Effector memory CD8-positive, alpha-beta T cell (primary cell): ENCODE measurements around the gene ANKRD33B.

Experiments
- ATAC-seq: fragments of 150-1000 bp; cut with Tn5 transposase; replicated peaks from 2 replicates; pipeline ENCODE4 v1.10.0; 2021; ENCODE audit warnings: mild to moderate bottlenecking, moderate library complexity
- DNase-seq, 3 experiments: peaks; one replicate each; pipeline ENCODE4 v3.0.0; 2021
- H3K27ac Mint-ChIP-seq, 2 donors: one replicate each; pipeline ENCODE4 v1.8.0; 2022; ENCODE audit warnings: mild to moderate bottlenecking in 2 of 2, mixed read lengths in 2 of 2, moderate library complexity in 2 of 2
- H3K27me3 Mint-ChIP-seq, 2 donors: one replicate each; pipeline ENCODE4 v1.8.0; 2022; ENCODE audit warnings: mixed read lengths in 2 of 2
- H3K36me3 Mint-ChIP-seq: one replicate; pipeline ENCODE4 v1.8.0; 2022; ENCODE audit warnings: mild to moderate bottlenecking, moderate library complexity, mixed read lengths; ENCODE audit not compliant: insufficient read depth
- H3K4me1 Mint-ChIP-seq, 2 donors: one replicate each; pipeline ENCODE4 v1.8.0; 2022; ENCODE audit warnings: low read depth in 2 of 2, mixed read lengths in 2 of 2
- H3K4me3 Mint-ChIP-seq, 2 donors: one replicate each; pipeline ENCODE4 v1.8.0; 2022; ENCODE audit warnings: mild to moderate bottlenecking in 2 of 2, mixed read lengths in 2 of 2, moderate library complexity in 2 of 2
- H3K9me3 Mint-ChIP-seq, 2 donors: one replicate each; pipeline ENCODE4 v1.8.0; 2022; ENCODE audit warnings: mixed read lengths in 2 of 2

ANKRD33B gene

GRCh38 chr5:10671041-10672008 lies 107.5 kb downstream of the ANKRD33B start:
- no peak for ATAC-seq
- Mint-ChIP-seq H3K27ac (no peak overlapping the region), H3K4me3 (no peak overlapping the region), H3K9me3 (no peaks in the 10 kb centered on the region), H3K27me3 (no peaks in the 10 kb centered on the region), H3K36me3 (peaks cover 3% of the 10 kb centered on the region), H3K4me1 (no peaks in the 10 kb centered on the region)
- no peak for DNase-seq

- no peaks in the 10 kb centered on the region for H3K9me3 Mint-ChIP-seq
- H3K36me3 Mint-ChIP-seq = peaks cover 3% of the 10 kb centered on the region
- no peak overlapping the region for H3K27ac Mint-ChIP-seq
- no peak overlapping the region for H3K4me3 Mint-ChIP-seq
- no peaks in the 10 kb centered on the region for H3K4me1 Mint-ChIP-seq
- DNase-seq (no peak), ATAC-seq (no peak)
- H3K27me3 Mint-ChIP-seq = no peaks in the 10 kb centered on the region
These were observed 108.5 kb downstream of the ANKRD33B start for GRCh38 chr5:10672146-10673016.

- ATAC-seq (no peak), DNase-seq (no peak)
- no peaks in the 10 kb centered on the region for H3K9me3 Mint-ChIP-seq
- no peak overlapping the region for H3K4me3 Mint-ChIP-seq
- peaks cover under 1% of the 10 kb centered on the region for H3K36me3 Mint-ChIP-seq
- H3K4me1 Mint-ChIP-seq = no peaks in the 10 kb centered on the region
- H3K27ac Mint-ChIP-seq = no peak overlapping the region
- H3K27me3 Mint-ChIP-seq = no peaks in the 10 kb centered on the region
These were observed 109.1 kb downstream of the ANKRD33B start for GRCh38 chr5:10673017-10673389.

- Mint-ChIP-seq H3K27ac (no peak overlapping the region), H3K27me3 (no peaks in the 10 kb centered on the region), H3K9me3 (no peaks in the 10 kb centered on the region), H3K4me1 (no peaks in the 10 kb centered on the region), H3K4me3 (no peak overlapping the region), H3K36me3 (peaks cover 5% of the 10 kb centered on the region)
- ATAC-seq (no peak), DNase-seq (no peak)
These were observed 109.5 kb downstream of the ANKRD33B start for GRCh38 chr5:10673407-10673806.

GRCh38 chr5:10674096-10674495 lies 110.2 kb downstream of the ANKRD33B start:
- Mint-ChIP-seq H3K4me1 (no peaks in the 10 kb centered on the region), H3K27me3 (no peaks in the 10 kb centered on the region), H3K4me3 (no peak overlapping the region), H3K9me3 (no peaks in the 10 kb centered on the region), H3K36me3 (peaks cover 9% of the 10 kb centered on the region), H3K27ac (no peak overlapping the region)
- no peak for ATAC-seq
- DNase-seq = no peak

- H3K27me3 Mint-ChIP-seq = no peaks in the 10 kb centered on the region
- ATAC-seq (no peak), DNase-seq (no peak)
- no peaks in the 10 kb centered on the region for H3K4me1 Mint-ChIP-seq
- H3K9me3 Mint-ChIP-seq = no peaks in the 10 kb centered on the region
- no peak overlapping the region for H3K4me3 Mint-ChIP-seq
- no peak overlapping the region for H3K27ac Mint-ChIP-seq
- peaks cover 14% of the 10 kb centered on the region for H3K36me3 Mint-ChIP-seq
These were observed 110.7 kb downstream of the ANKRD33B start for GRCh38 chr5:10674582-10674981.

- peaks cover 17% of the 10 kb centered on the region for H3K36me3 Mint-ChIP-seq
- no peaks in the 10 kb centered on the region for H3K9me3 Mint-ChIP-seq
- no peak for ATAC-seq
These were observed 111.4 kb downstream of the ANKRD33B start for GRCh38 chr5:10675177-10675700.

GRCh38 chr5:10676224-10676623 lies 112.4 kb downstream of the ANKRD33B start:
- Mint-ChIP-seq H3K27me3 (no peaks in the 10 kb centered on the region), H3K27ac (peak overlapping the region in 1 of 2 donors; percentile 2), H3K9me3 (no peaks in the 10 kb centered on the region), H3K4me1 (peaks cover 0 to 2% of the 10 kb centered on the region in 2 donors), H3K36me3 (peaks cover 21% of the 10 kb centered on the region), H3K4me3 (no peak overlapping the region)
- DNase-seq (no peak), ATAC-seq (no peak)

More at GRCh38 chr5:10675177-10675700, 111.4 kb downstream of the ANKRD33B start:
- Mint-ChIP-seq H3K27ac (no peak overlapping the region), H3K27me3 (no peaks in the 10 kb centered on the region), H3K4me3 (no peak overlapping the region), H3K4me1 (no peaks in the 10 kb centered on the region)
- DNase-seq = no peak

GRCh38 chr5:10676946-10677345 lies 113.1 kb downstream of the ANKRD33B start:
- peaks cover 22% of the 10 kb centered on the region for H3K36me3 Mint-ChIP-seq
- no peak overlapping the region for H3K27ac Mint-ChIP-seq
- no peaks in the 10 kb centered on the region for H3K27me3 Mint-ChIP-seq
- ATAC-seq (no peak), DNase-seq (no peak)
- H3K4me1 Mint-ChIP-seq = peaks cover 0 to 2% of the 10 kb centered on the region in 2 donors
- H3K9me3 Mint-ChIP-seq = no peaks in the 10 kb centered on the region
- no peak overlapping the region for H3K4me3 Mint-ChIP-seq

GRCh38 chr5:10677533-10677932 lies 113.7 kb downstream of the ANKRD33B start:
- no peak overlapping the region for H3K4me3 Mint-ChIP-seq
- ATAC-seq (no peak), DNase-seq (no peak)
- H3K27ac Mint-ChIP-seq = no peak overlapping the region
- H3K4me1 Mint-ChIP-seq = peaks cover 5 to 7% of the 10 kb centered on the region in 2 donors
- H3K36me3 Mint-ChIP-seq = peaks cover 26% of the 10 kb centered on the region
- no peaks in the 10 kb centered on the region for H3K27me3 Mint-ChIP-seq
- no peaks in the 10 kb centered on the region for H3K9me3 Mint-ChIP-seq

GRCh38 chr5:10678244-10678643 lies 114.4 kb downstream of the ANKRD33B start:
- ATAC-seq (no peak), DNase-seq (no peak)
- Mint-ChIP-seq H3K4me1 (peaks cover 5 to 11% of the 10 kb centered on the region in 2 donors), H3K4me3 (no peak overlapping the region), H3K27ac (no peak overlapping the region), H3K9me3 (no peaks in the 10 kb centered on the region), H3K36me3 (peaks cover 29% of the 10 kb centered on the region), H3K27me3 (no peaks in the 10 kb centered on the region)

GRCh38 chr5:10679336-10679988 lies 115.6 kb downstream of the ANKRD33B start:
- no peak for ATAC-seq
- Mint-ChIP-seq H3K4me3 (no peak overlapping the region), H3K9me3 (no peaks in the 10 kb centered on the region), H3K4me1 (peaks cover 5 to 13% of the 10 kb centered on the region in 2 donors), H3K27ac (no peak overlapping the region), H3K36me3 (peaks cover 29% of the 10 kb centered on the region), H3K27me3 (no peaks in the 10 kb centered on the region)
- DNase-seq = no peak

GRCh38 chr5:10680876-10681481 lies 117.1 kb downstream of the ANKRD33B start:
- ATAC-seq (no peak), DNase-seq (no peak)
- no peaks in the 10 kb centered on the region for H3K9me3 Mint-ChIP-seq
- H3K27me3 Mint-ChIP-seq = no peaks in the 10 kb centered on the region
- no peak overlapping the region for H3K4me3 Mint-ChIP-seq
- peak overlapping the region in 1 of 2 donors; percentile 51 for H3K27ac Mint-ChIP-seq
- H3K4me1 Mint-ChIP-seq = peaks cover 11 to 13% of the 10 kb centered on the region in 2 donors
- peaks cover 29% of the 10 kb centered on the region for H3K36me3 Mint-ChIP-seq
